T-cell (primary cell): ENCODE results near the gene SUCLG1. TPM values are rescaled to one million over a fixed set of nuclear protein-coding genes. Genes with fewer than 3 reads are reported as not detected.

ENCODE experiments used
- ATAC-seq, 4 experiments: fragments of 200-7000 bp in 3 of 4; fragments of 150-1000 bp in 1 of 4; cut with Tn5 transposase; replicated peaks in 1 of 4; 1 replicate in 3 of 4; 2 replicates in 1 of 4; pipeline ENCODE4 v1.10.0; 2021; ENCODE audit warnings: moderate library complexity in 3 of 4, mild to moderate bottlenecking in 2 of 4, moderate number of reproducible peaks in 1 of 4
- CTCF ChIA-PET, 2 donors: fragments of 300-600 bp; sonication (Branson Sonifier 250); formaldehyde crosslinking; loops; one replicate each; lab custom pipeline; 2022; ENCODE audit warnings: antibody characterized with exemption in 2 of 2; lab: Charles Lee
- POLR2A ChIA-PET, 2 donors: fragments of 300-600 bp; sonication (Branson Sonifier 250); formaldehyde crosslinking; loops; one replicate each; lab custom pipeline; 2022; ENCODE audit warnings: antibody characterized with exemption in 2 of 2; lab: Charles Lee
- DNase-seq, 35 experiments: peaks; one replicate each; pipeline versions ENCODE4 v3.0.0 to v3.0.0-alpha.2; 2013 to 2023
- H3K27ac ChIP-seq: one replicate; pipeline ENCODE4 v1.5.1; 2013; ENCODE audit warnings: low read length
- H3K27me3 ChIP-seq, 2 experiments: replicated peaks in 1 of 2; 1 replicate in 1 of 2; 2 replicates in 1 of 2; pipeline versions ENCODE4 v1.6.1 to v1.7.0; 2013; ENCODE audit warnings: low read length in 1 of 2, mixed read lengths in 1 of 2; ENCODE audit not compliant: control insufficient read depth in 2 of 2, insufficient read depth in 2 of 2; ENCODE audit errors: extremely low read depth in 1 of 2
- H3K36me3 ChIP-seq, 2 donors: 1 replicate in 1 of 2; 2 replicates in 1 of 2; pipeline versions ENCODE4 v1.6.1 to v1.7.0; 2013; ENCODE audit warnings: low read length in 1 of 2; ENCODE audit not compliant: control insufficient read depth in 2 of 2, insufficient read depth in 1 of 2; ENCODE audit errors: extremely low read depth in 1 of 2
- H3K4me1 ChIP-seq, 2 experiments: 1 replicate in 1 of 2; 2 replicates in 1 of 2; pipeline versions ENCODE4 v1.6.1 to v1.7.0; 2013; ENCODE audit warnings: low read length in 2 of 2, mixed read lengths in 1 of 2; ENCODE audit not compliant: insufficient read depth in 2 of 2, control insufficient read depth in 1 of 2; ENCODE audit errors: extremely low read depth in 1 of 2
- H3K4me3 ChIP-seq, 2 donors: 1 replicate in 1 of 2; 2 replicates in 1 of 2; pipeline versions ENCODE4 v1.5.1 to v1.7.0; 2013; ENCODE audit warnings: mild to moderate bottlenecking in 2 of 2, low read length in 1 of 2, moderate library complexity in 1 of 2; ENCODE audit not compliant: control insufficient read depth in 1 of 2; ENCODE audit errors: extremely low read depth in 1 of 2
- H3K9me3 ChIP-seq: 2 replicates; pipeline ENCODE4 v1.7.0; 2013
- H3K27ac Mint-ChIP-seq, 2 donors: one replicate each; pipeline ENCODE4 v1.8.0; 2020 to 2021; ENCODE audit warnings: mild to moderate bottlenecking in 2 of 2, mixed read lengths in 2 of 2
- H3K27me3 Mint-ChIP-seq, 2 donors: one replicate each; pipeline ENCODE4 v1.8.0; 2021 to 2022; ENCODE audit warnings: mixed read lengths in 2 of 2
- H3K36me3 Mint-ChIP-seq: one replicate; pipeline ENCODE4 v1.8.0; 2021; ENCODE audit warnings: mixed read lengths
- H3K4me1 Mint-ChIP-seq, 3 donors: one replicate each; pipeline ENCODE4 v1.8.0; 2020 to 2022; ENCODE audit warnings: mixed read lengths in 3 of 3, mild to moderate bottlenecking in 1 of 3
- H3K4me3 Mint-ChIP-seq, 3 donors: one replicate each; pipeline ENCODE4 v1.8.0; 2020 to 2022; ENCODE audit warnings: mild to moderate bottlenecking in 3 of 3, mixed read lengths in 3 of 3, moderate library complexity in 3 of 3
- H3K9me3 Mint-ChIP-seq, 3 donors: one replicate each; pipeline ENCODE4 v1.8.0; 2020 to 2022; ENCODE audit warnings: mixed read lengths in 3 of 3
- WGBS: methylation state at CpG from one replicate; pipeline ENCODE4 v1.1.5; 2013; ENCODE audit warnings: missing lambda C conversion rate; ENCODE audit not compliant: insufficient coverage; 5-methylcytosine and 5-hydroxymethylcytosine counted together
- total RNA-seq, 35 experiments: library from RNA in 6 of 35; stranded (reverse) in 6 of 35; fragments of 120-200 nt in 1 of 35; gene quantifications; one replicate each; pipeline versions ENCODE4 v1.2.1 to v1.2.4 and lab custom pipeline; 2013 to 2026

The SUCLG1 gene
- total RNA-seq, 5 donors from 2014 or later (not counting 1 experiment from before 2014, with no cell fraction given) = 38.9 to 49.3 (median 46.9) TPM

DNA sequence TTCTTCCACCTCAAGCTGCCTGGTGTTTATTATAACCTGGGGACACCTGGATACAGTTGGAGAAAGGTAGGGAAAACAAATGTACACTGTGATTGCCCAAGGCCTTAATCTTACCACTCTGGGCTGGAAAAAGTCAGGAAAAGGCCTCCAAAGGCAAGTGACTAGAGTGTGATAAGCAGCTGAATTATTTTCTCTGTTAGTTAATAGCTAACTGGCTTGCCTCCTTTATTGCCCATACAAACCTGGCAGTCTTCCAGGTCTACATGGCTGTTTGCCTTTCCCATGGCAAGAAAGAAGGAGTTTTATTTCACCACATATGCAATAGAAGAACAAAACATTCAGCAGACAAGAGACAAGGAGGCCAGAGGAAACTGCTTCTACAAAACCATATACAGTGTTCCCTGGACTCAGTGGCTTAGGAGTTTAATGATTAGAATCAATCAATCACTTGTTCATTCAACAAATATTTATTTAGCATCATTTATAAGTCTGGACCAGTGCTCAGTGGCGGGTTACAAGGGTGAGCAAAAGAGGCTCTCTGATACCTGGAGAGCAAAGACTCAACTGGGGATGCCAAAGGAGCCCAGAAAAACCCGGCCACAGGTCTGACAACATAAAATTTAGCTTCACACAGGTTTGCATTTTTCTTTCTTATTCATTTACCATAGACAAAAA, 27.5 kb upstream of the SUCLG1 start:
- Mint-ChIP-seq H3K27ac (no peak overlapping the region), H3K27me3 (peaks cover 0 to 1% of the 10 kb centered on the region in 2 donors), H3K4me1 (peaks cover 10 to 11% (median 11%) of the 10 kb centered on the region in 3 donors), H3K4me3 (no peak overlapping the region), H3K9me3 (no peaks in the 10 kb centered on the region), H3K36me3 (peaks cover 3% of the 10 kb centered on the region)
- no peak for DNase-seq
- ChIA-PET CTCF (no interaction called here), POLR2A (interaction anchor here in 1 of 2 donors (0.5 kb wide), 1 partner anchor 471 kb away, joined by 3 read pairs; no protein-coding TSS in a partner anchor)
- WGBS = 100% methylated on average over 1 of the region's 2 CpGs
- ATAC-seq = no peak
- no peaks in the 10 kb centered on the region for H3K9me3 ChIP-seq
- no peaks in the 10 kb centered on the region for H3K36me3 ChIP-seq
- no peak overlapping the region for H3K4me3 ChIP-seq
- H3K27ac ChIP-seq = no peak overlapping the region
- no peaks in the 10 kb centered on the region for H3K27me3 ChIP-seq
- H3K4me1 ChIP-seq = peaks cover 10% of the 10 kb centered on the region in 2 experiments

DNA sequence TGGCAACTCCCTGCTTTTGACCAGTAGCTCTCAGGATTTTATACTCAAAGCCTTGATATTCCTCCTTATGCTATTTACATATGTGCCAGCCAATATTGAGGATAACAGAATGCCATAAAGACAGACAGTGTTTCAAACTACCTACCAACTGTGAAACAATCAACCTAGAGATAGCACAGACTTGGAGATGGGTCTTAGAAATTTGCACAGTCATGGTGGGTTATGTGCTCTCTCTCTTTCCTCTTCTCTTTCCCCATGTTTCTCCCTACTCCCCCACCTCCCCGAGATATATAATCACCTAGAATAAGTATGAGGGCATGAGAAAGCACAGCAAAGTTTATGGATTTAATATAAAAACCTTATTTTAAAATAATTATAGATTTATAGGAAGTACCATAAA, 24.2 kb upstream of the SUCLG1 start:
- Mint-ChIP-seq H3K27me3 (peaks cover 0 to 1% of the 10 kb centered on the region in 2 donors), H3K4me1 (peaks cover 18 to 21% (median 19%) of the 10 kb centered on the region in 3 donors), H3K27ac (no peak overlapping the region), H3K36me3 (peaks cover 3% of the 10 kb centered on the region), H3K9me3 (no peaks in the 10 kb centered on the region), H3K4me3 (no peak overlapping the region)
- Histone ChIP-seq H3K4me3 (no peak overlapping the region), H3K9me3 (no peaks in the 10 kb centered on the region), H3K4me1 (peaks cover 14 to 18% of the 10 kb centered on the region in 2 experiments), H3K27ac (no peak overlapping the region), H3K36me3 (no peaks in the 10 kb centered on the region), H3K27me3 (peaks cover 0 to 4% of the 10 kb centered on the region in 2 experiments)
- ATAC-seq = no peak
- no CpG with 5 or more reads among the region's 1 CpG for WGBS
- ChIA-PET POLR2A (interaction anchor here (0.6 kb wide), 2 partner anchors 368 to 1666 kb away, joined by 5 to 7 read pairs; no protein-coding TSS in a partner anchor), CTCF (interaction anchor here in 1 of 2 donors (0.5 to 0.7 kb wide), 4 partner anchors 15 to 910 kb away, joined by 3 to 5 read pairs (median 3); no protein-coding TSS in a partner anchor)
- no peak for DNase-seq

DNA sequence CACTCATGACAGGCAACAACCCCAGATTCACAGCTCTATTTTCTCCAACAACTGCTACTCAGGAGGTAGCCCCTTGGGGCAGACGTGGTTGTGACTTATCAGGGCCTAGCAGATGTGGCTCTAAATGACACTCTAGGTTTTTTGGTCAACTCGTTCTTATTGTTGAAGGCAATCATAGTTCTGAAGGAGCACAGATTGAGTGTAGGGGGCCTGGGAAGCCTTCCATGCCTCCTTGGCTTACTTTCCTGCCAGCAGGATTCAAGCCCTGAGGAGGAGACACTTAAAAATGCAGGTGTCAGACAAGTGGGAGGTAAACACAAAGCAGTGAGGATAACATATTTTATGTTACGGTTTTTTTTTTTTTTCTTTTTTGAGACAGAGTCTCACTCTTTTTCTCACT, 23.5 kb upstream of the SUCLG1 start:
- CTCF ChIA-PET = interaction anchor here in 1 of 2 donors (0.7 kb wide), 2 partner anchors 382 to 774 kb away, joined by 3 to 4 read pairs; no protein-coding TSS in a partner anchor
- H3K27me3 ChIP-seq = peaks cover 0 to 4% of the 10 kb centered on the region in 2 experiments
- 100% methylated on average over 2 of the region's 3 CpGs for WGBS
- POLR2A ChIA-PET = interaction anchor here (0.6 kb wide), 2 partner anchors 368 to 1667 kb away, joined by 5 to 7 read pairs; no protein-coding TSS in a partner anchor
- H3K4me3 Mint-ChIP-seq = no peak overlapping the region
- no peak overlapping the region for H3K4me3 ChIP-seq
- H3K4me1 ChIP-seq = peaks cover 14 to 18% of the 10 kb centered on the region in 2 experiments
- H3K36me3 Mint-ChIP-seq = peaks cover 3% of the 10 kb centered on the region
- peak overlapping the region; percentile 85 to 95 for H3K27ac Mint-ChIP-seq
- peaks cover 0 to 1% of the 10 kb centered on the region in 2 donors for H3K27me3 Mint-ChIP-seq
- H3K36me3 ChIP-seq = no peaks in the 10 kb centered on the region
- H3K27ac ChIP-seq = no peak overlapping the region
- DNase-seq (no peak), ATAC-seq (no peak)
- H3K4me1 Mint-ChIP-seq = peaks cover 18 to 21% (median 19%) of the 10 kb centered on the region in 3 donors
- H3K9me3 Mint-ChIP-seq = peaks cover 0 to 4% (median 0%) of the 10 kb centered on the region in 3 donors
- H3K9me3 ChIP-seq = no peaks in the 10 kb centered on the region

GRCh38 chr2:84481702-84482101, 22.6 kb upstream of the SUCLG1 start:
- 15% methylated on average over 5 of the region's 5 CpGs for WGBS
- no peak overlapping the region for H3K4me3 ChIP-seq
- DNase-seq (peak in 17 of 35 experiments; percentile 1 to 38 (median 13)), ATAC-seq (peak; percentile 81 to 90 (median 89))
- CTCF ChIA-PET = interaction anchor here (0.5 to 0.9 kb wide), 3 partner anchors 19 to 1388 kb away, joined by 3 to 4 read pairs (median 3); no protein-coding TSS in a partner anchor
- peaks cover 2 to 11% (median 2%) of the 10 kb centered on the region in 3 donors for H3K9me3 Mint-ChIP-seq
- peaks cover 0 to 4% of the 10 kb centered on the region in 2 experiments for H3K27me3 ChIP-seq
- POLR2A ChIA-PET = no interaction called here
- H3K9me3 ChIP-seq = no peaks in the 10 kb centered on the region
- H3K36me3 ChIP-seq = no peaks in the 10 kb centered on the region
- peak overlapping the region; percentile 67 for H3K27ac ChIP-seq
- H3K27ac Mint-ChIP-seq = peak overlapping the region; percentile 85 to 95
- peaks cover 5% of the 10 kb centered on the region for H3K36me3 Mint-ChIP-seq
- peak overlapping the region in 1 of 3 donors; percentile 48 for H3K4me3 Mint-ChIP-seq
- H3K4me1 ChIP-seq = peaks cover 14 to 18% of the 10 kb centered on the region in 2 experiments
- H3K27me3 Mint-ChIP-seq = peaks cover 0 to 1% of the 10 kb centered on the region in 2 donors
- H3K4me1 Mint-ChIP-seq = peaks cover 18 to 21% (median 19%) of the 10 kb centered on the region in 3 donors

DNA sequence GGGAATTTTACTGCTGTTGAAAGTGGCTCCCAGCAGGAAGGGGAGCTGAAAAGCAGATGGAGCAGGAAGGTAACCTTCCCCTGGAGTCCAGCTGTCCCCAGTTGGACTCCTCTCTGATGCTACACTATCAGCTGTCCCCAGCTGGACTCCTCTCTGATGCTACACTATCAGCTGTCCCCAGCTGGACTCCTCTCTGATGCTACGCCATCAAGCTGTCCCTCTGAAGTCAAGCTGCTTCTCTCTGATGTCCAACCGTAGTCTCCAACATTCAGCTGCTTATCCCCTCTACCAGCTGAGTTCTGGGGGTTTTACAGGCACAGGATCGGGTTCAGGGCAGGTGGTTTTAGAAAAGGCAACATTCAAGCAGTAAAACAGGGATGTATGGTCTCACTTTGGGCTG, 19.8 kb upstream of the SUCLG1 start:
- peaks cover 10% of the 10 kb centered on the region for H3K36me3 Mint-ChIP-seq
- ChIA-PET CTCF (no interaction called here), POLR2A (no interaction called here)
- whole genome bisulfite sequencing = no CpG with 5 or more reads among the region's 3 CpGs
- Histone ChIP-seq H3K4me3 (no peak overlapping the region), H3K9me3 (no peaks in the 10 kb centered on the region), H3K4me1 (peaks cover 14 to 18% of the 10 kb centered on the region in 2 experiments), H3K36me3 (no peaks in the 10 kb centered on the region), H3K27me3 (peaks cover 0 to 4% of the 10 kb centered on the region in 2 experiments), H3K27ac (no peak overlapping the region)
- peaks cover 6 to 15% (median 12%) of the 10 kb centered on the region in 3 donors for H3K9me3 Mint-ChIP-seq
- H3K27me3 Mint-ChIP-seq = no peaks in the 10 kb centered on the region
- no peak overlapping the region for H3K27ac Mint-ChIP-seq
- no peak for ATAC-seq
- DNase-seq = no peak
- H3K4me1 Mint-ChIP-seq = peaks cover 18 to 21% (median 19%) of the 10 kb centered on the region in 3 donors
- no peak overlapping the region for H3K4me3 Mint-ChIP-seq

- Mint-ChIP-seq H3K27ac (no peak overlapping the region), H3K4me1 (peaks cover 18 to 21% (median 19%) of the 10 kb centered on the region in 3 donors), H3K9me3 (peaks cover 6 to 15% (median 12%) of the 10 kb centered on the region in 3 donors), H3K27me3 (no peaks in the 10 kb centered on the region), H3K36me3 (peaks cover 10% of the 10 kb centered on the region), H3K4me3 (no peak overlapping the region)
- H3K4me3 ChIP-seq = no peak overlapping the region
- CTCF ChIA-PET = interaction anchor here in 1 of 2 donors (1.3 kb wide), 1 partner anchor 10 kb away, joined by 4 read pairs; no protein-coding TSS in a partner anchor
- DNase-seq (no peak), ATAC-seq (no peak)
- POLR2A ChIA-PET = no interaction called here
- H3K27ac ChIP-seq = no peak overlapping the region
- WGBS = no CpG with 5 or more reads among the region's 1 CpG
- peaks cover 14 to 18% of the 10 kb centered on the region in 2 experiments for H3K4me1 ChIP-seq
- peaks cover 0 to 4% of the 10 kb centered on the region in 2 experiments for H3K27me3 ChIP-seq
- no peaks in the 10 kb centered on the region for H3K9me3 ChIP-seq
- no peaks in the 10 kb centered on the region for H3K36me3 ChIP-seq
Measured at GRCh38 chr2:84477886-84478285, 18.8 kb upstream of the SUCLG1 start.
